ENCODE results near the gene GPHA2.

DNA sequence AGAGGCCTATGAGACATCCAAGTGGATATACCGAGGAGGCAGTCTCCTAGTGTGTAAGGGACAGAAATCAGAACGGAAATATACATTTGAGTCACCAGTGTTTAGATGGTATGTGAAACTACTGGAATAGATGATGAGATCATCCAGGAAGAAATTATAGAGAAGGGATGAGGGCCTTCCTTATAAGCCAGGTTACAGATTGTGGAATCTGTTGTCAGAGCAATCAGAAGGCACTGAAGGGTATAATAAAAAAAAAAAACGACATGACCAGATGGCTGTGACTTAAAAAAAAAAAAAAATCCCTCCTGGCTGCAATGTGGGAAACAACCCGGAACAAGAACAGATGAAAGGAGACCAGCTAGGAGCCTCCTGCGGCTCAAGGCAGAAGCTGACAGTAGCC lies 33.5 kb upstream of the GPHA2 start:
- TF ChIP-seq ZNF302 (CRISPR knock-in tag; IDR thresholded peaks at IDR 0.05) (no peak), POLR2A (IDR thresholded peaks at IDR 0.05; ENCODE audit: low read length) (no peak), EP300 (IDR thresholded peaks at IDR 0.05) (no peak)
- TF ChIP-seq, protein P1, sequence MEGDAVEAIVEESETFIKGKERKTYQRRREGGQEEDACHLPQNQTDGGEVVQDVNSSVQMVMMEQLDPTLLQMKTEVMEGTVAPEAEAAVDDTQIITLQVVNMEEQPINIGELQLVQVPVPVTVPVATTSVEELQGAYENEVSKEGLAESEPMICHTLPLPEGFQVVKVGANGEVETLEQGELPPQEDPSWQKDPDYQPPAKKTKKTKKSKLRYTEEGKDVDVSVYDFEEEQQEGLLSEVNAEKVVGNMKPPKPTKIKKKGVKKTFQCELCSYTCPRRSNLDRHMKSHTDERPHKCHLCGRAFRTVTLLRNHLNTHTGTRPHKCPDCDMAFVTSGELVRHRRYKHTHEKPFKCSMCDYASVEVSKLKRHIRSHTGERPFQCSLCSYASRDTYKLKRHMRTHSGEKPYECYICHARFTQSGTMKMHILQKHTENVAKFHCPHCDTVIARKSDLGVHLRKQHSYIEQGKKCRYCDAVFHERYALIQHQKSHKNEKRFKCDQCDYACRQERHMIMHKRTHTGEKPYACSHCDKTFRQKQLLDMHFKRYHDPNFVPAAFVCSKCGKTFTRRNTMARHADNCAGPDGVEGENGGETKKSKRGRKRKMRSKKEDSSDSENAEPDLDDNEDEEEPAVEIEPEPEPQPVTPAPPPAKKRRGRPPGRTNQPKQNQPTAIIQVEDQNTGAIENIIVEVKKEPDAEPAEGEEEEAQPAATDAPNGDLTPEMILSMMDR (IDR thresholded peaks at IDR 0.05): no peak
- TF ChIP-seq, protein P2, sequence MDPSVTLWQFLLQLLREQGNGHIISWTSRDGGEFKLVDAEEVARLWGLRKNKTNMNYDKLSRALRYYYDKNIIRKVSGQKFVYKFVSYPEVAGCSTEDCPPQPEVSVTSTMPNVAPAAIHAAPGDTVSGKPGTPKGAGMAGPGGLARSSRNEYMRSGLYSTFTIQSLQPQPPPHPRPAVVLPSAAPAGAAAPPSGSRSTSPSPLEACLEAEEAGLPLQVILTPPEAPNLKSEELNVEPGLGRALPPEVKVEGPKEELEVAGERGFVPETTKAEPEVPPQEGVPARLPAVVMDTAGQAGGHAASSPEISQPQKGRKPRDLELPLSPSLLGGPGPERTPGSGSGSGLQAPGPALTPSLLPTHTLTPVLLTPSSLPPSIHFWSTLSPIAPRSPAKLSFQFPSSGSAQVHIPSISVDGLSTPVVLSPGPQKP (IDR thresholded peaks at IDR 0.05; ENCODE audit: low read depth, low read length): no peak
- TF ChIP-seq, protein P3, sequence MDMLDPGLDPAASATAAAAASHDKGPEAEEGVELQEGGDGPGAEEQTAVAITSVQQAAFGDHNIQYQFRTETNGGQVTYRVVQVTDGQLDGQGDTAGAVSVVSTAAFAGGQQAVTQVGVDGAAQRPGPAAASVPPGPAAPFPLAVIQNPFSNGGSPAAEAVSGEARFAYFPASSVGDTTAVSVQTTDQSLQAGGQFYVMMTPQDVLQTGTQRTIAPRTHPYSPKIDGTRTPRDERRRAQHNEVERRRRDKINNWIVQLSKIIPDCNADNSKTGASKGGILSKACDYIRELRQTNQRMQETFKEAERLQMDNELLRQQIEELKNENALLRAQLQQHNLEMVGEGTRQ (IDR thresholded peaks at IDR 0.05): no peak
- TF ChIP-seq, protein P4, sequence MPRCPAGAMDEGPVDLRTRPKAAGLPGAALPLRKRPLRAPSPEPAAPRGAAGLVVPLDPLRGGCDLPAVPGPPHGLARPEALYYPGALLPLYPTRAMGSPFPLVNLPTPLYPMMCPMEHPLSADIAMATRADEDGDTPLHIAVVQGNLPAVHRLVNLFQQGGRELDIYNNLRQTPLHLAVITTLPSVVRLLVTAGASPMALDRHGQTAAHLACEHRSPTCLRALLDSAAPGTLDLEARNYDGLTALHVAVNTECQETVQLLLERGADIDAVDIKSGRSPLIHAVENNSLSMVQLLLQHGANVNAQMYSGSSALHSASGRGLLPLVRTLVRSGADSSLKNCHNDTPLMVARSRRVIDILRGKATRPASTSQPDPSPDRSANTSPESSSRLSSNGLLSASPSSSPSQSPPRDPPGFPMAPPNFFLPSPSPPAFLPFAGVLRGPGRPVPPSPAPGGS (IDR thresholded peaks at IDR 0.05): no peak
- TF ChIP-seq, protein P5, sequence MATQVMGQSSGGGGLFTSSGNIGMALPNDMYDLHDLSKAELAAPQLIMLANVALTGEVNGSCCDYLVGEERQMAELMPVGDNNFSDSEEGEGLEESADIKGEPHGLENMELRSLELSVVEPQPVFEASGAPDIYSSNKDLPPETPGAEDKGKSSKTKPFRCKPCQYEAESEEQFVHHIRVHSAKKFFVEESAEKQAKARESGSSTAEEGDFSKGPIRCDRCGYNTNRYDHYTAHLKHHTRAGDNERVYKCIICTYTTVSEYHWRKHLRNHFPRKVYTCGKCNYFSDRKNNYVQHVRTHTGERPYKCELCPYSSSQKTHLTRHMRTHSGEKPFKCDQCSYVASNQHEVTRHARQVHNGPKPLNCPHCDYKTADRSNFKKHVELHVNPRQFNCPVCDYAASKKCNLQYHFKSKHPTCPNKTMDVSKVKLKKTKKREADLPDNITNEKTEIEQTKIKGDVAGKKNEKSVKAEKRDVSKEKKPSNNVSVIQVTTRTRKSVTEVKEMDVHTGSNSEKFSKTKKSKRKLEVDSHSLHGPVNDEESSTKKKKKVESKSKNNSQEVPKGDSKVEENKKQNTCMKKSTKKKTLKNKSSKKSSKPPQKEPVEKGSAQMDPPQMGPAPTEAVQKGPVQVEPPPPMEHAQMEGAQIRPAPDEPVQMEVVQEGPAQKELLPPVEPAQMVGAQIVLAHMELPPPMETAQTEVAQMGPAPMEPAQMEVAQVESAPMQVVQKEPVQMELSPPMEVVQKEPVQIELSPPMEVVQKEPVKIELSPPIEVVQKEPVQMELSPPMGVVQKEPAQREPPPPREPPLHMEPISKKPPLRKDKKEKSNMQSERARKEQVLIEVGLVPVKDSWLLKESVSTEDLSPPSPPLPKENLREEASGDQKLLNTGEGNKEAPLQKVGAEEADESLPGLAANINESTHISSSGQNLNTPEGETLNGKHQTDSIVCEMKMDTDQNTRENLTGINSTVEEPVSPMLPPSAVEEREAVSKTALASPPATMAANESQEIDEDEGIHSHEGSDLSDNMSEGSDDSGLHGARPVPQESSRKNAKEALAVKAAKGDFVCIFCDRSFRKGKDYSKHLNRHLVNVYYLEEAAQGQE (IDR thresholded peaks at IDR 0.05): no peak
- TF ChIP-seq, protein P6, sequence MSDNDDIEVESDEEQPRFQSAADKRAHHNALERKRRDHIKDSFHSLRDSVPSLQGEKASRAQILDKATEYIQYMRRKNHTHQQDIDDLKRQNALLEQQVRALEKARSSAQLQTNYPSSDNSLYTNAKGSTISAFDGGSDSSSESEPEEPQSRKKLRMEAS (IDR thresholded peaks at IDR 0.05): no peak
